ENCODE data around the gene ARRDC4.

DNA sequence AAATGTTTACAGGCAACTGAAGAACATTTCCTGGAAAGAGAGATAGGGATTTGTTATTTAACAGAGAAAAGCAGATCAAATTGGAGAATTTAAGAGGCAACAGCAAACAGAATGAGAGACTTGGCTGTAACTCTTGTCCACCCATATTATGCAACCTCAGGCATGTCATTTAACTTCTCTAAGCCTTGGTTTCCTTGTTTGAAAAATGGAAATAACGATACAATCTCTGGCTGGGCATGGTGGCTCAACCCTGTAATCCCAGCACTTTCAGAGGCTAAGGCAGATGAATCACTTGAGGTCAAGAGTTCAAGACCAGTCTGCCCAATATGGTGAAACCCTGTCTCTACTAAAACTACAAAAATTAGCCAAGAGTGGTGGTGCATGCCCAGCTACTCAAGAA lies 23.7 kb downstream of the ARRDC4 start:
- TF ChIP-seq, protein P1, sequence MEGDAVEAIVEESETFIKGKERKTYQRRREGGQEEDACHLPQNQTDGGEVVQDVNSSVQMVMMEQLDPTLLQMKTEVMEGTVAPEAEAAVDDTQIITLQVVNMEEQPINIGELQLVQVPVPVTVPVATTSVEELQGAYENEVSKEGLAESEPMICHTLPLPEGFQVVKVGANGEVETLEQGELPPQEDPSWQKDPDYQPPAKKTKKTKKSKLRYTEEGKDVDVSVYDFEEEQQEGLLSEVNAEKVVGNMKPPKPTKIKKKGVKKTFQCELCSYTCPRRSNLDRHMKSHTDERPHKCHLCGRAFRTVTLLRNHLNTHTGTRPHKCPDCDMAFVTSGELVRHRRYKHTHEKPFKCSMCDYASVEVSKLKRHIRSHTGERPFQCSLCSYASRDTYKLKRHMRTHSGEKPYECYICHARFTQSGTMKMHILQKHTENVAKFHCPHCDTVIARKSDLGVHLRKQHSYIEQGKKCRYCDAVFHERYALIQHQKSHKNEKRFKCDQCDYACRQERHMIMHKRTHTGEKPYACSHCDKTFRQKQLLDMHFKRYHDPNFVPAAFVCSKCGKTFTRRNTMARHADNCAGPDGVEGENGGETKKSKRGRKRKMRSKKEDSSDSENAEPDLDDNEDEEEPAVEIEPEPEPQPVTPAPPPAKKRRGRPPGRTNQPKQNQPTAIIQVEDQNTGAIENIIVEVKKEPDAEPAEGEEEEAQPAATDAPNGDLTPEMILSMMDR (conservative IDR thresholded peaks at IDR 0.05) = no peak
- no peak for TF ChIP-seq EZH2 (IDR thresholded peaks at IDR 0.05; ENCODE audit: low read depth)
